ENCODE data around the gene SLC28A3. TPM values are rescaled to one million over a fixed set of nuclear protein-coding genes. Genes with fewer than 3 reads are reported as not detected.

SLC28A3 gene
- total RNA-seq, 2 experiments from 2014 or later = 0.15 to 0.20 TPM

DNA sequence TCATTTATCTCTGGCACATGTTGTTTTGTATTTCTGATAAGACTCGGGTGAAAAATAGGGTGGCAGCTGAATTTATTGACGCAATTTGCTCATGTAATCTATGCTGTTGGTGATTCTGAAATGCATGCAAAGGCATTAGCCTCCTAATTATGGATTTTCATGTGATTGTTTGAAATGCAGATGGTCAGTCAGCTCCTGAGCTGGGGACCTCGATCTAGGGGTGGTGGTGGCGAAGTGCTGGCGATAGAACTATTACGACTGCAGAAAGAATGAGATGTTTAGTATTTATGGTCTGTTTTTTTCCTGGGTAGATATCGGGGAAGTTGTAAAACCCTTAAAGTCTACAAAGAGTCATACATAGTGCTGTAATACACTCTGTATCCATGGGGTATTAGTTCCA is 88.6 kb downstream of the SLC28A3 start:
- DNase-seq = no peak
- Mint-ChIP-seq H3K27ac (no peak overlapping the region), H3K36me3 (ENCODE audit: low read depth) (no peaks in the 10 kb centered on the region), H3K27me3 (peaks cover 9% of the 10 kb centered on the region), H3K9me3 (no peaks in the 10 kb centered on the region), H3K4me1 (no peaks in the 10 kb centered on the region), H3K4me3 (no peak overlapping the region)
- ChIA-PET POLR2A (no interaction called here), CTCF (interaction anchor here (1.3 kb wide), 1 partner anchor 9 kb away, joined by 3 read pairs; no protein-coding TSS in a partner anchor)

GRCh38 chr9:84241817-84242373 is 98.7 kb downstream of the SLC28A3 start:
- Mint-ChIP-seq H3K27me3 (peaks cover 8% of the 10 kb centered on the region), H3K36me3 (ENCODE audit: low read depth) (no peaks in the 10 kb centered on the region), H3K4me1 (no peaks in the 10 kb centered on the region), H3K9me3 (peaks cover 8% of the 10 kb centered on the region), H3K4me3 (no peak overlapping the region), H3K27ac (no peak overlapping the region)
- DNase-seq = no peak
- POLR2A ChIA-PET = no interaction called here
- CTCF ChIA-PET = interaction anchor here (1.2 kb wide), 1 partner anchor 19 kb away, joined by 4 read pairs; no protein-coding TSS in a partner anchor

- H3K27ac Mint-ChIP-seq = no peak overlapping the region
Measured at GRCh38 chr9:84239343-84239742, 101.2 kb downstream of the SLC28A3 start.

DNA sequence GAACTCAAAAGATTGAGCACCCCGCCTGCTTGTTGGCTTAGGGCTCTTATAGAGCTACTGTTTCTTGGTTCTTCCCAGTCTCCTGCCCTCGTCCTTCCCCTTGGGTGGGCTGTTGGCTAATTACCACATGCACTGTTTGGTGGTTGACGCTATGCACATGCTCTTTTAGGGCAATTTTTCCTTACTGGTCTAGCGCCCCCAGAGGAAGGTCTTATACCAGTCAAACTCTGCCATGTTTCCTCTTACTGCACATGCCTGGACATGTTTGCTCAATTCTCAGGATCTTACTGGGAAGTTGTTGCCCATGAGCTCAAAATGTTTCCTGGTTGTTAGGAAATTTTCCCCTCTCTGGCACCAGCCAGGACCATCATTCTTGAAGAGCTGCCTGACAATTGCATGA is 101.9 kb downstream of the SLC28A3 start:
- peaks cover 8% of the 10 kb centered on the region for H3K9me3 Mint-ChIP-seq

More at GRCh38 chr9:84239343-84239742, 101.2 kb downstream of the SLC28A3 start:
- ChIA-PET CTCF (no interaction called here), POLR2A (no interaction called here)
- Mint-ChIP-seq H3K4me1 (no peaks in the 10 kb centered on the region), H3K36me3 (ENCODE audit: low read depth) (no peaks in the 10 kb centered on the region), H3K9me3 (peaks cover 8% of the 10 kb centered on the region), H3K4me3 (no peak overlapping the region), H3K27me3 (peaks cover 9% of the 10 kb centered on the region)
- DNase-seq = no peak

GRCh38 chr9:84235511-84235910 is 105.0 kb downstream of the SLC28A3 start:
- Mint-ChIP-seq H3K4me1 (no peaks in the 10 kb centered on the region), H3K27ac (no peak overlapping the region), H3K4me3 (no peak overlapping the region), H3K36me3 (ENCODE audit: low read depth) (no peaks in the 10 kb centered on the region), H3K27me3 (peaks cover 6% of the 10 kb centered on the region), H3K9me3 (peaks cover 8% of the 10 kb centered on the region)
- POLR2A ChIA-PET = no interaction called here
- CTCF ChIA-PET = no interaction called here
- DNase-seq = no peak

More for the DNA sequence above, 101.9 kb downstream of the SLC28A3 start:
- ChIA-PET POLR2A (no interaction called here), CTCF (no interaction called here)
- H3K27me3 Mint-ChIP-seq = peaks cover 9% of the 10 kb centered on the region
- H3K27ac Mint-ChIP-seq = peak overlapping the region; percentile 19
- H3K4me1 Mint-ChIP-seq = no peaks in the 10 kb centered on the region
- DNase-seq = no peak
- no peaks in the 10 kb centered on the region for H3K36me3 Mint-ChIP-seq (ENCODE audit: low read depth)
- no peak overlapping the region for H3K4me3 Mint-ChIP-seq

GRCh38 chr9:84230355-84231145 is 110.0 kb downstream of the SLC28A3 start:
- Mint-ChIP-seq H3K27me3 (peaks cover 5% of the 10 kb centered on the region), H3K4me1 (no peaks in the 10 kb centered on the region), H3K27ac (no peak overlapping the region), H3K9me3 (no peaks in the 10 kb centered on the region), H3K4me3 (no peak overlapping the region), H3K36me3 (ENCODE audit: low read depth) (no peaks in the 10 kb centered on the region)
- POLR2A ChIA-PET = no interaction called here
- CTCF ChIA-PET = interaction anchor here (0.6 kb wide), 1 partner anchor 322 kb away, joined by 3 read pairs; no protein-coding TSS in a partner anchor
- DNase-seq = no peak

- CTCF ChIA-PET = no interaction called here
- Mint-ChIP-seq H3K4me3 (no peak overlapping the region), H3K4me1 (no peaks in the 10 kb centered on the region), H3K27me3 (peaks cover 3% of the 10 kb centered on the region), H3K36me3 (ENCODE audit: low read depth) (no peaks in the 10 kb centered on the region), H3K27ac (no peak overlapping the region), H3K9me3 (no peaks in the 10 kb centered on the region)
- POLR2A ChIA-PET = no interaction called here
- DNase-seq = no peak
Measured at GRCh38 chr9:84229191-84229590, 111.4 kb downstream of the SLC28A3 start.

DNA sequence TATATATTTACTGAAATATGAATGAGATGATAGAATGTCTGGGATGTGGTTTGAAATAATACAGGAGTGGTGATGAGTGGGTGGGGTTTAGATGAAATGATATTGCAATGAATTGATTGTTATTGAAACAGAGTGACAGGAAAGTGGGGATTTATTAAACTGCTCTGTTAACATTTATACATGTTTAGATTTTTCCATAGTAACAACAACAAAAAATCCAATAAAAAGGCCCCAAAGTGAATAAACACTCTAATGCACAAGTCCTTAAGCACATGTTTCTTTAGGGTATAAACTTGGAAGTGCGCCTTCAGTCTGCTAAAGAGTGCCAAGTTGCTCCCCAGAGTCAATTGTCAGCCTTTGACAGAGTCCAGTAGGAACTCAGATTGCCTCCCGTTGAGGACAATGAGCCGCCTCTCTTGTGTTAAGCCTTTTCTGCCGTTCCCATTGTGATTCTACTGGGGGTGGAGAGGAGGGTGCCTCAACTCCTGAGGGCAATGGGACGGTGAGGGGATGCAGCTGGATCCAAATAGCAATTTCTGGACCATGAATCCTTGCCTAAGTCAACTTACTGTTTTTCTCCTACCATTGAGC is 112.3 kb downstream of the SLC28A3 start:
- Mint-ChIP-seq H3K27me3 (peaks cover 3% of the 10 kb centered on the region), H3K9me3 (no peaks in the 10 kb centered on the region), H3K4me3 (no peak overlapping the region), H3K27ac (no peak overlapping the region), H3K4me1 (no peaks in the 10 kb centered on the region), H3K36me3 (ENCODE audit: low read depth) (no peaks in the 10 kb centered on the region)
- CTCF ChIA-PET = no interaction called here
- POLR2A ChIA-PET = no interaction called here
- DNase-seq = no peak

DNA sequence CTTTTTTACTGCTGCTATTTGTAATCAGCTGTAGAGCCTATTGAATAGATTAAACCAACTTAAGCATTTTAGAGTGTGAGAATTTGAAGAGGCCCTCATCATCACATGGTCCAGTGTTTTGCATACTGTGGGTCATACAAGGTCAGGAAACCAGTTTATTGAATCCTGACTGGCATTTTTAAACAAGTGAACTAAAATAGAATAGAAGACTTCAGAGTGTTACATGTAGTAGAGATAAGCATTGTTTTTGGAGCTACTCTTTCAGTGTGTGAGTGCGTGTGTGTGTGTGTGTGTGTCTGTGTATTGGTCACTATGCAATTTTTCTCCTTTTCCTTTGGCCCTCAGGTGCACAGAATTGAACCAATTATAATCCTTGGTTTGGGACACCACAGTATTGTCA is 114.4 kb downstream of the SLC28A3 start:
- ChIA-PET CTCF (no interaction called here), POLR2A (interaction anchor here (0.5 kb wide), 1 partner anchor 1715 kb away, joined by 3 read pairs; no protein-coding TSS in a partner anchor)
- no peaks in the 10 kb centered on the region for H3K36me3 Mint-ChIP-seq (ENCODE audit: low read depth)

More for the DNA sequence above, 114.4 kb downstream of the SLC28A3 start:
- Mint-ChIP-seq H3K4me1 (no peaks in the 10 kb centered on the region), H3K27me3 (peaks cover 2% of the 10 kb centered on the region), H3K27ac (no peak overlapping the region), H3K9me3 (no peaks in the 10 kb centered on the region), H3K4me3 (no peak overlapping the region)
- DNase-seq = no peak

Measured in activated CD4-positive, alpha-beta memory T cell treated with anti-CD3 and anti-CD28 coated beads, Interleukin-2, amount 10 ng/mL, durations not matched to agents 7 days and 5 days (primary cell).